Panc1 (cell line): ENCODE measurements around the gene ZBTB47. TPM values are rescaled to one million over a fixed set of nuclear protein-coding genes. Genes with fewer than 3 reads are reported as not detected.

Experiments
- ATAC-seq: fragments of 200-7000 bp; cut with Tn5 transposase; 2 replicates; pipeline ENCODE4 v1.9.1; 2020; ENCODE audit warnings: mild to moderate bottlenecking, moderate library complexity
- BruUV-seq: library from RNA; stranded (reverse); fragments of 400-500 nt; replicated peaks from 2 replicates; lab custom pipeline; 2021; lab: Mats Ljungman, UMichigan
- CTCF ChIA-PET: fragments of 300-600 bp; sonication (Branson Sonifier 250); formaldehyde crosslinking; loops from one replicate; lab custom pipeline; 2022; ENCODE audit warnings: antibody characterized with exemption; lab: Charles Lee
- POLR2A ChIA-PET: fragments of 300-600 bp; sonication (Branson Sonifier 250); formaldehyde crosslinking; loops from one replicate; lab custom pipeline; 2022; ENCODE audit warnings: antibody characterized with exemption; lab: Charles Lee
- DNase-seq: peaks from one replicate; pipeline ENCODE4 v3.0.0-alpha.2; 2010; ENCODE audit warnings: low read depth, low spot score
- H3K27ac ChIP-seq: 2 replicates; pipeline ENCODE4 v1.5.1; 2011; ENCODE audit warnings: mild to moderate bottlenecking, low read length, inconsistent platforms
- H3K27me3 ChIP-seq: fragments of 200-500 bp; sonication (Bioruptor generic); 2 replicates; pipeline ENCODE4 v1.6.0; 2014; ENCODE audit warnings: low read length, inconsistent platforms; ENCODE audit not compliant: control insufficient read depth, insufficient read depth
- H3K36me3 ChIP-seq: fragments of 200-500 bp; sonication (Bioruptor generic); 2 replicates; pipeline ENCODE4 v1.5.1; 2014; ENCODE audit warnings: inconsistent platforms, mild to moderate bottlenecking, low read length, moderate library complexity; ENCODE audit not compliant: control insufficient read depth, insufficient read depth
- H3K4me1 ChIP-seq: 2 replicates; pipeline ENCODE4 v1.5.1; 2011; ENCODE audit warnings: inconsistent platforms, mild to moderate bottlenecking, low read length, moderate library complexity; ENCODE audit not compliant: control insufficient read depth, insufficient read depth
- H3K4me3 ChIP-seq, 2 experiments: 2 replicates each; pipeline ENCODE4 v1.5.1; 2011 to 2012; ENCODE audit warnings: low read depth in 2 of 2, low read length in 2 of 2, mild to moderate bottlenecking in 2 of 2, inconsistent platforms in 1 of 2, moderate library complexity in 1 of 2
- H3K9me3 ChIP-seq: fragments of 200-500 bp; sonication (Bioruptor generic); 2 replicates; pipeline ENCODE4 v1.5.1; 2014; ENCODE audit warnings: low read depth, mild to moderate bottlenecking, inconsistent platforms, low read length, moderate library complexity; ENCODE audit not compliant: control insufficient read depth, insufficient read depth
- CTCF ChIP-seq: fragments of 450-650 bp; IDR thresholded peaks from 2 replicates; pipeline ENCODE4 v1.5.1; 2017; ENCODE audit warnings: mild to moderate bottlenecking
- POLR2AphosphoS5 ChIP-seq: IDR thresholded peaks from 2 replicates; pipeline ENCODE4 v1.6.1; 2012; ENCODE audit warnings: mild to moderate bottlenecking, low read depth, low read length, moderate library complexity
- REST ChIP-seq, 2 experiments: IDR thresholded peaks; 2 replicates each; pipeline ENCODE4 v1.6.1; 2011 to 2012; ENCODE audit warnings: low read depth in 2 of 2, control low read depth in 1 of 2, low read length in 1 of 2, mild to moderate bottlenecking in 1 of 2, moderate library complexity in 1 of 2; ENCODE audit not compliant: insufficient read depth in 1 of 2
- SIN3A ChIP-seq: IDR thresholded peaks from 2 replicates; pipeline ENCODE4 v1.6.1; 2012; ENCODE audit warnings: low read depth, mild to moderate bottlenecking, low read length, moderate library complexity, borderline replicate concordance; ENCODE audit not compliant: insufficient read depth
- TCF7L2 ChIP-seq: IDR thresholded peaks from 2 replicates; pipeline ENCODE4 v1.6.1; 2011; ENCODE audit warnings: mild to moderate bottlenecking, low read depth, low read length, inconsistent platforms
- in situ Hi-C: cut with HindIII; loops from 2 replicates; pipeline ENCODE4 v1.10.0; 2016; ENCODE audit warnings: low sequenced_read_pairs, low pct_unique_long_range_greater_than_20kb
- intact Hi-C: fragments of 100-400 bp; cut with micrococcal nuclease; formaldehyde crosslinking; loops from one replicate; pipeline ENCODE4 v1.10.0; 2022; ENCODE audit not compliant: unreplicated experiment
- total RNA-seq: library from RNA; stranded (reverse); gene quantifications from one replicate; pipeline ENCODE4 v1.2.1, GENCODE V29; 2021; ENCODE audit not compliant: unreplicated experiment

Gene ZBTB47
- total RNA-seq, 1 experiment from 2014 or later, result 3.6 TPM

- CTCF ChIA-PET, result no interaction called here
Observed at GRCh38 chr3:42697289-42698051, 44.0 kb downstream of the ZBTB47 start.

More at GRCh38 chr3:42697289-42698051, 44.0 kb downstream of the ZBTB47 start:
- intact Hi-C loops, result no loop called here
- H3K4me1 ChIP-seq, result no peaks in the 10 kb centered on the region
- ATAC-seq, result no peak
- no TSS peak for BruUV-seq
- TF ChIP-seq SIN3A (no peak), REST (IDR thresholded peaks at IDR 0.05; ENCODE audit: insufficient read depth in 1 of 2, low read depth in 2 of 2, low read length in 1 of 2) (no peak), TCF7L2 (no peak), CTCF (no peak), POLR2AphosphoS5 (no peak)
- in situ Hi-C loops, result no loop called here
- H3K27me3 ChIP-seq, result no peaks in the 10 kb centered on the region
- no peaks in the 10 kb centered on the region for H3K9me3 ChIP-seq
- H3K4me3 ChIP-seq, result no peak overlapping the region
- no peaks in the 10 kb centered on the region for H3K36me3 ChIP-seq
- POLR2A ChIA-PET, result no interaction called here
- no peak for DNase-seq
- no peak overlapping the region for H3K27ac ChIP-seq
